Measurements from ENCODE around the gene VSNL1. TPM values are rescaled to one million over a fixed set of nuclear protein-coding genes. Genes with fewer than 3 reads are reported as not detected.

Gene VSNL1
- total RNA-seq, 1 experiment from 2014 or later, result not detected

DNA sequence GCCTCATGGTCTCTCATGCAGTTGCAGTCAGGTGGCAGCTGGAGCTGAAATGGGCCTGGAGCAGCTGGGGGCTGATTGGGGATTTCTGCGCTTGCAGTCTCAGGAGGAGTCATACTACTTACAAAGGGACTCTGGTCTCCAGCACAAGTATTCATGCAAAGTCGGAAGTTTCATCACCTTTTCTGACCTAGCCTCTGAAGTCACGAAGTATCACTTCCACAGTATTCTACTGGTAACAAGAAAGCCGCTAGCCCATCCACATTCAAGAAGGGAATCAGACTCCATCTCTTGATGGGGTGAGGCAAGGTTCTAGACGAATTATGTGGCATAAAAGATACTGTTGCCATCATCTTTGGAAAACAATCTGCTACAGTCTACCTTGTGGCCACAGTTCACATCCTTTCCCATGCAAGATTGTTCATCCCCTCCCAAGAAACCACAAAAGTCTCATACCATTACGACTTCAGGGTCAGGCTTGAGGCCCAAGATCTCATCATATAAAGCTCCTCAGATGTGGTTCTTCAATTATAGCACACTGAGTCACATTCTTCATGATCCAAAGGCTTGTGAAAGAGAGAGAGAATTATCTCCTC is 117.9 kb downstream of the VSNL1 start:
- DNase-seq, result no peak
- intact Hi-C loops (cut with micrococcal nuclease; ENCODE audit: unreplicated experiment), result no loop called here
- H3K36me3 ChIP-seq (ENCODE audit: low read depth), result no peaks in the 10 kb centered on the region
- no peaks in the 10 kb centered on the region for H4K20me1 ChIP-seq (ENCODE audit: insufficient read depth)
- no peaks in the 10 kb centered on the region; the same call in 1 of the 2 replicates for H3K9me3 ChIP-seq (ENCODE audit: insufficient read depth, low read depth)
- no peaks in the 10 kb centered on the region for H3K79me2 ChIP-seq (ENCODE audit: low read depth)
- CTCF ChIA-PET, result no interaction called here
- TF ChIP-seq CTCF (conservative IDR thresholded peaks at IDR 0.05), result no peak
- no peaks in the 10 kb centered on the region for H3K9me2 ChIP-seq (ENCODE audit: insufficient read depth)
- BruUV-seq (replicated peaks), result no TSS peak
- POLR2A ChIA-PET (ENCODE audit: unreplicated experiment), result no interaction called here
- H3K27me3 ChIP-seq (ENCODE audit: insufficient read depth, low read depth), result no peaks in the 10 kb centered on the region
- no peak overlapping the region for H3K4me3 ChIP-seq
- no peak overlapping the region for H2AFZ ChIP-seq
- H3K27ac ChIP-seq, result no peak overlapping the region
- H3K4me1 ChIP-seq (replicated peaks; ENCODE audit: insufficient read depth), result no peaks in the 10 kb centered on the region
- no peaks in the 10 kb centered on the region for H3F3A ChIP-seq (ENCODE audit: insufficient read depth, low read depth)
- no peak overlapping the region for H3K4me2 ChIP-seq

GRCh38 chr2:17660219-17660618 is 119.7 kb downstream of the VSNL1 start:
- no peak for DNase-seq
- Histone ChIP-seq H4K20me1 (ENCODE audit: insufficient read depth) (no peaks in the 10 kb centered on the region), H3K79me2 (ENCODE audit: low read depth) (no peaks in the 10 kb centered on the region), H3K36me3 (ENCODE audit: low read depth) (no peaks in the 10 kb centered on the region; the same call in 1 of the 2 replicates), H3F3A (ENCODE audit: insufficient read depth, low read depth) (no peaks in the 10 kb centered on the region), H3K4me1 (replicated peaks; ENCODE audit: insufficient read depth) (no peaks in the 10 kb centered on the region), H2AFZ (no peak overlapping the region), H3K27ac (no peak overlapping the region), H3K9me3 (ENCODE audit: insufficient read depth, low read depth) (no peaks in the 10 kb centered on the region), H3K4me3 (no peak overlapping the region), H3K9me2 (ENCODE audit: insufficient read depth) (no peaks in the 10 kb centered on the region), H3K4me2 (no peak overlapping the region), H3K27me3 (ENCODE audit: insufficient read depth, low read depth) (no peaks in the 10 kb centered on the region)
- intact Hi-C loops (cut with micrococcal nuclease; ENCODE audit: unreplicated experiment), result no loop called here
- no TSS peak for BruUV-seq (replicated peaks)
- CTCF ChIA-PET, result no interaction called here
- TF ChIP-seq EZH2 (IDR thresholded peaks at IDR 0.05; ENCODE audit: low read depth) (no peak), CTCF (conservative IDR thresholded peaks at IDR 0.05) (no peak)
- POLR2A ChIA-PET (ENCODE audit: unreplicated experiment), result no interaction called here

- BruUV-seq (replicated peaks), result no TSS peak
- no peaks in the 10 kb centered on the region for H3K9me2 ChIP-seq (ENCODE audit: insufficient read depth)
- no peaks in the 10 kb centered on the region for H3K4me1 ChIP-seq (replicated peaks; ENCODE audit: insufficient read depth)
- no peak overlapping the region for H3K4me2 ChIP-seq
- intact Hi-C loops (cut with micrococcal nuclease; ENCODE audit: unreplicated experiment), result no loop called here
- H3K79me2 ChIP-seq (ENCODE audit: low read depth), result no peaks in the 10 kb centered on the region
- CTCF ChIA-PET, result interaction anchor here (1.1 kb wide), 1 partner anchor 9 kb away, joined by 6 read pairs; no protein-coding TSS in a partner anchor
- no peaks in the 10 kb centered on the region for H3F3A ChIP-seq (ENCODE audit: insufficient read depth, low read depth)
- POLR2A ChIA-PET (ENCODE audit: unreplicated experiment), result no interaction called here
- H3K36me3 ChIP-seq (ENCODE audit: low read depth), result no peaks in the 10 kb centered on the region; the same call in 1 of the 2 replicates
- no peaks in the 10 kb centered on the region for H4K20me1 ChIP-seq (ENCODE audit: insufficient read depth)
- no peak overlapping the region for H2AFZ ChIP-seq
- TF ChIP-seq EZH2 (IDR thresholded peaks at IDR 0.05; ENCODE audit: low read depth) (no peak), CTCF (conservative IDR thresholded peaks at IDR 0.05) (no peak)
- H3K27me3 ChIP-seq (ENCODE audit: insufficient read depth, low read depth), result no peaks in the 10 kb centered on the region
- H3K27ac ChIP-seq, result no peak overlapping the region
- H3K9me3 ChIP-seq (ENCODE audit: insufficient read depth, low read depth), result no peaks in the 10 kb centered on the region
- DNase-seq, result no peak
- H3K4me3 ChIP-seq, result no peak overlapping the region
These were observed 121.0 kb downstream of the VSNL1 start for GRCh38 chr2:17661460-17661859.

All from PC-9 (cell line).